H9 (cell line): ENCODE measurements around the gene GSAP. TPM values are rescaled to one million over a fixed set of nuclear protein-coding genes. Genes with fewer than 3 reads are reported as not detected.
A peak's percentile ranks its signal among the peaks of the same experiment; 100 is the strongest.

Experiments
- DNase-seq: peaks from one replicate; pipeline ENCODE4 v3.0.0-alpha.2; 2017
- H2AFZ ChIP-seq: one replicate; pipeline ENCODE4 v1.6.1; 2013; ENCODE audit warnings: mild to moderate bottlenecking, low read length, control low read depth, moderate library complexity
- H2AK5ac ChIP-seq: 2 replicates; pipeline ENCODE4 v1.6.1; 2013; ENCODE audit warnings: low read length, control low read depth, mixed read lengths; ENCODE audit not compliant: insufficient read length
- H2BK120ac ChIP-seq: one replicate; pipeline ENCODE4 v1.6.1; 2013; ENCODE audit warnings: low read depth, mild to moderate bottlenecking, low read length, control low read depth, inconsistent platforms; ENCODE audit not compliant: poor library complexity, severe bottlenecking
- H2BK12ac ChIP-seq: 2 replicates; pipeline ENCODE4 v1.6.1; 2013; ENCODE audit warnings: low read length, control low read depth, mixed read lengths, low read depth; ENCODE audit not compliant: insufficient read length
- H2BK15ac ChIP-seq: 2 replicates; pipeline ENCODE4 v1.6.1; 2013; ENCODE audit warnings: low read depth, low read length, control low read depth
- H2BK20ac ChIP-seq: one replicate; pipeline ENCODE4 v1.6.1; 2013; ENCODE audit warnings: low read depth, mild to moderate bottlenecking, low read length, control low read depth, inconsistent platforms; ENCODE audit not compliant: poor library complexity, severe bottlenecking
- H2BK5ac ChIP-seq: 2 replicates; pipeline ENCODE4 v1.6.1; 2013; ENCODE audit warnings: low read length, control low read depth, mixed read lengths; ENCODE audit not compliant: insufficient read length
- H3K14ac ChIP-seq: 2 replicates; pipeline ENCODE4 v1.6.1; 2013; ENCODE audit warnings: low read length, control low read depth; ENCODE audit not compliant: insufficient read depth
- H3K18ac ChIP-seq: 2 replicates; pipeline ENCODE4 v1.6.1; 2013; ENCODE audit warnings: low read depth, mild to moderate bottlenecking, mixed read lengths, low read length, control low read depth; ENCODE audit not compliant: insufficient read length
- H3K23ac ChIP-seq: 2 replicates; pipeline ENCODE4 v1.6.1; 2013; ENCODE audit warnings: low read length, control low read depth, mixed read lengths, low read depth; ENCODE audit not compliant: insufficient read length
- H3K23me2 ChIP-seq: 2 replicates; pipeline ENCODE4 v1.6.1; 2013; ENCODE audit warnings: low read depth, mild to moderate bottlenecking, mixed read lengths, low read length, control low read depth; ENCODE audit not compliant: insufficient read length, poor library complexity, severe bottlenecking
- H3K27ac ChIP-seq: 2 replicates; pipeline ENCODE4 v1.5.1; 2013; ENCODE audit warnings: low read length, control low read depth, mixed read lengths, low read depth; ENCODE audit not compliant: insufficient read length
- H3K27me3 ChIP-seq: 2 replicates; pipeline ENCODE4 v1.6.1; 2013; ENCODE audit warnings: low read length, control low read depth, inconsistent platforms; ENCODE audit not compliant: insufficient read depth
- H3K4ac ChIP-seq: 2 replicates; pipeline ENCODE4 v1.6.1; 2013; ENCODE audit warnings: low read depth, mild to moderate bottlenecking, control low read depth, inconsistent platforms, low read length, moderate library complexity
- H3K4me1 ChIP-seq: 2 replicates; pipeline ENCODE4 v1.6.1; 2013; ENCODE audit warnings: low read length, control low read depth, inconsistent platforms; ENCODE audit not compliant: insufficient read depth
- H3K4me2 ChIP-seq: 2 replicates; pipeline ENCODE4 v1.6.1; 2013; ENCODE audit warnings: low read length, control low read depth, mixed read lengths; ENCODE audit not compliant: insufficient read length, insufficient read depth
- H3K56ac ChIP-seq: 2 replicates; pipeline ENCODE4 v1.6.1; 2013; ENCODE audit warnings: low read depth, mild to moderate bottlenecking, mixed read lengths, low read length, control low read depth; ENCODE audit not compliant: insufficient read length
- H3K79me1 ChIP-seq: 2 replicates; pipeline ENCODE4 v1.6.1; 2013; ENCODE audit warnings: low read depth, mild to moderate bottlenecking, moderate library complexity, low read length, control low read depth, inconsistent platforms; ENCODE audit not compliant: insufficient read depth, poor library complexity, severe bottlenecking
- H3K79me2 ChIP-seq: 2 replicates; pipeline ENCODE4 v1.6.1; 2013; ENCODE audit warnings: low read length, control low read depth, inconsistent platforms; ENCODE audit not compliant: insufficient read depth
- H3K9ac ChIP-seq: 2 replicates; pipeline ENCODE4 v1.6.1; 2013; ENCODE audit warnings: low read length, control low read depth, mixed read lengths; ENCODE audit not compliant: insufficient read length; ENCODE audit errors: extremely low read depth
- H3K9me3 ChIP-seq: one replicate; pipeline ENCODE4 v1.6.1; 2013; ENCODE audit warnings: low read depth, low read length, inconsistent platforms; ENCODE audit not compliant: control insufficient read depth
- H3T11ph ChIP-seq: one replicate; pipeline ENCODE4 v1.6.1; 2013; ENCODE audit warnings: mild to moderate bottlenecking, low read length, control low read depth, inconsistent platforms
- H4K20me1 ChIP-seq: one replicate; pipeline ENCODE4 v1.6.1; 2013; ENCODE audit not compliant: control insufficient read depth, insufficient read length, insufficient read depth
- H4K5ac ChIP-seq: 2 replicates; pipeline ENCODE4 v1.6.1; 2013; ENCODE audit warnings: low read depth, mild to moderate bottlenecking, mixed read lengths, low read length, control low read depth; ENCODE audit not compliant: insufficient read length
- H4K8ac ChIP-seq: replicated peaks from 2 replicates; pipeline ENCODE4 v1.6.1; 2013; ENCODE audit warnings: low read length, control low read depth, mixed read lengths, low read depth; ENCODE audit not compliant: insufficient read length
- H4K91ac ChIP-seq: 2 replicates; pipeline ENCODE4 v1.6.1; 2013; ENCODE audit warnings: low read depth, mild to moderate bottlenecking, moderate library complexity, mixed read lengths, low read length, control low read depth; ENCODE audit not compliant: insufficient read length
- H3K27ac Mint-ChIP-seq, 3 experiments: 2 replicates in 2 of 3; 3 replicates in 1 of 3; pipeline ENCODE4 v1.8.0; 2020 to 2021; ENCODE audit warnings: mixed read lengths in 3 of 3, mild to moderate bottlenecking in 1 of 3, moderate library complexity in 1 of 3
- H3K27me3 Mint-ChIP-seq: 2 replicates; pipeline ENCODE4 v1.8.0; 2021; ENCODE audit warnings: low read depth, mild to moderate bottlenecking, moderate library complexity, mixed read lengths
- H3K36me3 Mint-ChIP-seq, 3 experiments: 2 replicates in 2 of 3; 3 replicates in 1 of 3; pipeline ENCODE4 v1.8.0; 2020 to 2021; ENCODE audit warnings: low read depth in 3 of 3, mixed read lengths in 3 of 3; ENCODE audit not compliant: insufficient read depth in 1 of 3
- H3K4me1 Mint-ChIP-seq, 2 experiments: 2 replicates each; pipeline ENCODE4 v1.8.0; 2020; ENCODE audit warnings: mixed read lengths in 2 of 2
- H3K4me3 Mint-ChIP-seq, 2 experiments: 2 replicates in 1 of 2; 3 replicates in 1 of 2; pipeline ENCODE4 v1.8.0; 2020 to 2021; ENCODE audit warnings: mild to moderate bottlenecking in 2 of 2, mixed read lengths in 2 of 2, moderate library complexity in 1 of 2
- H3K9me3 Mint-ChIP-seq, 2 experiments: 2 replicates in 1 of 2; 3 replicates in 1 of 2; pipeline ENCODE4 v1.8.0; 2020; ENCODE audit warnings: mild to moderate bottlenecking in 2 of 2, mixed read lengths in 2 of 2, moderate library complexity in 1 of 2
- CTCF ChIP-seq: fragments of 200-600 bp; sonication (generic); conservative IDR thresholded peaks from 3 replicates; pipeline ENCODE4 v1.8.0; 2021; ENCODE audit warnings: antibody characterized with exemption, mild to moderate bottlenecking
- WGBS: extraction: QIAGEN DNeasy Blood & Tissue Kit; methylation state at CpG from one replicate; pipeline ENCODE4 v1.1.7; 2013; ENCODE audit warnings: missing lambda C conversion rate, low lambda C conversion rate, mixed read lengths; ENCODE audit not compliant: insufficient read length; ENCODE audit errors: extremely low coverage; 5-methylcytosine and 5-hydroxymethylcytosine counted together
- total RNA-seq: library from RNA; stranded (reverse); gene quantifications from 2 replicates; pipeline ENCODE4 v1.2.1, GENCODE V29; 2021

Gene GSAP
- total RNA-seq, 1 experiment from 2014 or later = 1.9 TPM

- no peak overlapping the region for H3K23ac ChIP-seq
- H2BK20ac ChIP-seq = no peak overlapping the region
- H3K4me2 ChIP-seq = no peak overlapping the region
- H2AFZ ChIP-seq = no peak overlapping the region
- H3K79me2 ChIP-seq = no peaks in the 10 kb centered on the region
- H2BK120ac ChIP-seq = no peak overlapping the region
- Mint-ChIP-seq H3K4me1 (peaks cover 14 to 16% of the 10 kb centered on the region in 2 experiments), H3K9me3 (no peaks in the 10 kb centered on the region), H3K36me3 (no peaks in the 10 kb centered on the region), H3K27me3 (no peaks in the 10 kb centered on the region), H3K27ac (0 out of 7 replicates have a peak overlapping the region, but pooled peaks of 1 of the 3 experiments have one; percentile 4), H3K4me3 (no peak overlapping the region)
- no peaks in the 10 kb centered on the region for H3K27me3 ChIP-seq
- WGBS = no CpG with 5 or more reads among the region's 1 CpG
- H3K4ac ChIP-seq = no peak overlapping the region
- DNase-seq = no peak
- no peak overlapping the region for H3K9ac ChIP-seq
- no peak overlapping the region for H4K5ac ChIP-seq
- H3K23me2 ChIP-seq = no peaks in the 10 kb centered on the region
- H4K20me1 ChIP-seq = no peaks in the 10 kb centered on the region
- H3K14ac ChIP-seq = no peak overlapping the region
- no peaks in the 10 kb centered on the region; the same call in 1 of the 2 replicates for H3K4me1 ChIP-seq
- no peaks in the 10 kb centered on the region for H3K79me1 ChIP-seq
- no peak overlapping the region for H2BK15ac ChIP-seq
- H4K8ac ChIP-seq = no peak overlapping the region
- H4K91ac ChIP-seq = no peak overlapping the region
- no peak overlapping the region for H2AK5ac ChIP-seq
- TF ChIP-seq CTCF = no peak
- no peaks in the 10 kb centered on the region for H3K9me3 ChIP-seq
- H2BK5ac ChIP-seq = no peak overlapping the region
- no peak overlapping the region for H3K56ac ChIP-seq
- no peak overlapping the region for H3K27ac ChIP-seq
- no peak overlapping the region for H3T11ph ChIP-seq
- H2BK12ac ChIP-seq = no peak overlapping the region
- no peak overlapping the region for H3K18ac ChIP-seq
These were observed 28.0 kb upstream of the GSAP start for GRCh38 chr7:77444123-77444522.
